Panc1 (cell line): Measurements from ENCODE around the gene KLHL3. TPM values are rescaled to one million over a fixed set of nuclear protein-coding genes. Genes with fewer than 3 reads are reported as not detected.

ENCODE experiments used
- ATAC-seq: fragments of 200-7000 bp; cut with Tn5 transposase; 2 replicates; pipeline ENCODE4 v1.9.1; 2020; ENCODE audit warnings: mild to moderate bottlenecking, moderate library complexity
- BruUV-seq: library from RNA; stranded (reverse); fragments of 400-500 nt; replicated peaks from 2 replicates; lab custom pipeline; 2021; lab: Mats Ljungman, UMichigan
- CTCF ChIA-PET: fragments of 300-600 bp; sonication (Branson Sonifier 250); formaldehyde crosslinking; loops from one replicate; lab custom pipeline; 2022; ENCODE audit warnings: antibody characterized with exemption; lab: Charles Lee
- POLR2A ChIA-PET: fragments of 300-600 bp; sonication (Branson Sonifier 250); formaldehyde crosslinking; loops from one replicate; lab custom pipeline; 2022; ENCODE audit warnings: antibody characterized with exemption; lab: Charles Lee
- DNase-seq: peaks from one replicate; pipeline ENCODE4 v3.0.0-alpha.2; 2010; ENCODE audit warnings: low read depth, low spot score
- H3K27ac ChIP-seq: 2 replicates; pipeline ENCODE4 v1.5.1; 2011; ENCODE audit warnings: mild to moderate bottlenecking, low read length, inconsistent platforms
- H3K27me3 ChIP-seq: fragments of 200-500 bp; sonication (Bioruptor generic); 2 replicates; pipeline ENCODE4 v1.6.0; 2014; ENCODE audit warnings: low read length, inconsistent platforms; ENCODE audit not compliant: control insufficient read depth, insufficient read depth
- H3K36me3 ChIP-seq: fragments of 200-500 bp; sonication (Bioruptor generic); 2 replicates; pipeline ENCODE4 v1.5.1; 2014; ENCODE audit warnings: inconsistent platforms, mild to moderate bottlenecking, low read length, moderate library complexity; ENCODE audit not compliant: control insufficient read depth, insufficient read depth
- H3K4me1 ChIP-seq: 2 replicates; pipeline ENCODE4 v1.5.1; 2011; ENCODE audit warnings: inconsistent platforms, mild to moderate bottlenecking, low read length, moderate library complexity; ENCODE audit not compliant: control insufficient read depth, insufficient read depth
- H3K4me3 ChIP-seq, 2 experiments: 2 replicates each; pipeline ENCODE4 v1.5.1; 2011 to 2012; ENCODE audit warnings: low read depth in 2 of 2, low read length in 2 of 2, mild to moderate bottlenecking in 2 of 2, inconsistent platforms in 1 of 2, moderate library complexity in 1 of 2
- H3K9me3 ChIP-seq: fragments of 200-500 bp; sonication (Bioruptor generic); 2 replicates; pipeline ENCODE4 v1.5.1; 2014; ENCODE audit warnings: low read depth, mild to moderate bottlenecking, inconsistent platforms, low read length, moderate library complexity; ENCODE audit not compliant: control insufficient read depth, insufficient read depth
- POLR2AphosphoS5 ChIP-seq: IDR thresholded peaks from 2 replicates; pipeline ENCODE4 v1.6.1; 2012; ENCODE audit warnings: mild to moderate bottlenecking, low read depth, low read length, moderate library complexity
- REST ChIP-seq, 2 experiments: IDR thresholded peaks; 2 replicates each; pipeline ENCODE4 v1.6.1; 2011 to 2012; ENCODE audit warnings: low read depth in 2 of 2, control low read depth in 1 of 2, low read length in 1 of 2, mild to moderate bottlenecking in 1 of 2, moderate library complexity in 1 of 2; ENCODE audit not compliant: insufficient read depth in 1 of 2
- SIN3A ChIP-seq: IDR thresholded peaks from 2 replicates; pipeline ENCODE4 v1.6.1; 2012; ENCODE audit warnings: low read depth, mild to moderate bottlenecking, low read length, moderate library complexity, borderline replicate concordance; ENCODE audit not compliant: insufficient read depth
- TCF7L2 ChIP-seq: IDR thresholded peaks from 2 replicates; pipeline ENCODE4 v1.6.1; 2011; ENCODE audit warnings: mild to moderate bottlenecking, low read depth, low read length, inconsistent platforms
- in situ Hi-C: cut with HindIII; loops from 2 replicates; pipeline ENCODE4 v1.10.0; 2016; ENCODE audit warnings: low sequenced_read_pairs, low pct_unique_long_range_greater_than_20kb
- intact Hi-C: fragments of 100-400 bp; cut with micrococcal nuclease; formaldehyde crosslinking; loops from one replicate; pipeline ENCODE4 v1.10.0; 2022; ENCODE audit not compliant: unreplicated experiment
- total RNA-seq: library from RNA; stranded (reverse); gene quantifications from one replicate; pipeline ENCODE4 v1.2.1, GENCODE V29; 2021; ENCODE audit not compliant: unreplicated experiment
- TF ChIP-seq, protein P1 (sequence below): fragments of 450-650 bp; IDR thresholded peaks from 2 replicates; pipeline ENCODE4 v1.5.1; 2017; ENCODE audit warnings: mild to moderate bottlenecking

KLHL3 gene
- total RNA-seq, 1 experiment from 2014 or later: 1.9 TPM

DNA sequence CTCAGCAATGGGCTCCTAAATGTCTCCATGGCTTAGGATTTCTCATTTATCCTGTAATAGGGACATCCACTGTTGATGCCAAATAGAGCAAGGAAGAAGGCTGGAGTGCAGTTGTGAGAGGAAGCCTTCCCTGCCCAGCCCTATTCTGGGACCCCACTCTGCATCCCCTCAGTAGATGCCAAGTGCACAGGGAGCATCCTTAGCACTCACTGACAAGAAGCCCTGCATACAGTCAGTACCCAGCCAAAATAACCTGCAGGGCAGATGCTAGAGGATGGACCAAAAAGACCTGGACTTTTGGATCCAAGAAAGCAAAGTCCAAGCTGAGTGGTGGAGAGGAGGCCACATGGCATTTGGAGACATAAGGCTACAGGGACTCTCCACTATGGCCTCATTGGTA lies 123.3 kb downstream of the KLHL3 start:
- no peak for ATAC-seq
- H3K4me1 ChIP-seq: no peaks in the 10 kb centered on the region
- CTCF ChIA-PET: no interaction called here
- TF ChIP-seq TCF7L2: no peak
- no peak for TF ChIP-seq SIN3A
- TF ChIP-seq POLR2AphosphoS5: no peak
- TF ChIP-seq, protein P1, sequence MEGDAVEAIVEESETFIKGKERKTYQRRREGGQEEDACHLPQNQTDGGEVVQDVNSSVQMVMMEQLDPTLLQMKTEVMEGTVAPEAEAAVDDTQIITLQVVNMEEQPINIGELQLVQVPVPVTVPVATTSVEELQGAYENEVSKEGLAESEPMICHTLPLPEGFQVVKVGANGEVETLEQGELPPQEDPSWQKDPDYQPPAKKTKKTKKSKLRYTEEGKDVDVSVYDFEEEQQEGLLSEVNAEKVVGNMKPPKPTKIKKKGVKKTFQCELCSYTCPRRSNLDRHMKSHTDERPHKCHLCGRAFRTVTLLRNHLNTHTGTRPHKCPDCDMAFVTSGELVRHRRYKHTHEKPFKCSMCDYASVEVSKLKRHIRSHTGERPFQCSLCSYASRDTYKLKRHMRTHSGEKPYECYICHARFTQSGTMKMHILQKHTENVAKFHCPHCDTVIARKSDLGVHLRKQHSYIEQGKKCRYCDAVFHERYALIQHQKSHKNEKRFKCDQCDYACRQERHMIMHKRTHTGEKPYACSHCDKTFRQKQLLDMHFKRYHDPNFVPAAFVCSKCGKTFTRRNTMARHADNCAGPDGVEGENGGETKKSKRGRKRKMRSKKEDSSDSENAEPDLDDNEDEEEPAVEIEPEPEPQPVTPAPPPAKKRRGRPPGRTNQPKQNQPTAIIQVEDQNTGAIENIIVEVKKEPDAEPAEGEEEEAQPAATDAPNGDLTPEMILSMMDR: no peak
- no peak for TF ChIP-seq REST (IDR thresholded peaks at IDR 0.05; ENCODE audit: insufficient read depth in 1 of 2, low read depth in 2 of 2, low read length in 1 of 2)
- POLR2A ChIA-PET: no interaction called here
- no peak for DNase-seq
- no peaks in the 10 kb centered on the region for H3K36me3 ChIP-seq
- peaks cover 2% of the 10 kb centered on the region; the same call in 1 of the 2 replicates for H3K27me3 ChIP-seq
- no peak overlapping the region for H3K27ac ChIP-seq
- H3K4me3 ChIP-seq: no peak overlapping the region
- no TSS peak for BruUV-seq
- in situ Hi-C loops (no loop called here), intact Hi-C loops (no loop called here)
- no peaks in the 10 kb centered on the region for H3K9me3 ChIP-seq

DNA sequence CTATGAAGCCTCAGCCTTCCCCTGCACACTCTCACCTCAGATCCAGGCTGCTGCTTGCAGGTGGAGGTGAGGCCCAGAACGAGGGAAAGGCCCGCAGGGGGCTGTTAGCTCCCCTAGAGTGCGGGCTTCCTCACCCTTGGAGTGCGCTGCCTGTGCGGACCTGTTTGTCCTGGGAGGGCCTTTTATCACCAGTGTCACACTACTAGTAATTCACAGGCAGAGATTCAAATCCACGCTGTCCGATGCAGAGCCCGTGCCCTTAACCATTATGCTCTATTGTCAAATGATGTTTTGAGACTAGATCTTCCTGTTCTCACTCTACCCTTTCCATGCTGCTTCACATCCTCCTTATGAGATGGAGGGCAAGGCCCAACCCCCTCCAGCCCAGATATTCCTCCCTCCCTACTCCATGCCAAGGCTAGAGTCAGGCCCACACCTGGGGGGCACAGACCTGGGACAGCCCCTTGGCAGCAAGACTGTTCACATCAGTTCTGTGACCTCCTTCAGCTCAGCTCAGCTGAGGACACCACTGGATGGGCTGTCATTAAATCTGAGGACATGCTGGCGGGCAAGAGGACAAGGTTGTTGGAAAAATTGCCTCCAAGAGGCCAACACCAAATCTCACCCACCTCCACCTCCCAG lies 124.0 kb downstream of the KLHL3 start:
- ChIA-PET CTCF (no interaction called here), POLR2A (no interaction called here)
- H3K27me3 ChIP-seq: peaks cover 3% of the 10 kb centered on the region
- no peak for ATAC-seq
- no peak overlapping the region for H3K4me3 ChIP-seq
- no peaks in the 10 kb centered on the region for H3K9me3 ChIP-seq
- H3K27ac ChIP-seq: no peak overlapping the region
- in situ Hi-C loops (no loop called here), intact Hi-C loops (no loop called here)
- BruUV-seq: no TSS peak
- no peaks in the 10 kb centered on the region for H3K36me3 ChIP-seq
- no peaks in the 10 kb centered on the region for H3K4me1 ChIP-seq
- TF ChIP-seq TCF7L2 (no peak), POLR2AphosphoS5 (no peak), SIN3A (no peak), REST (IDR thresholded peaks at IDR 0.05; ENCODE audit: insufficient read depth in 1 of 2, low read depth in 2 of 2, low read length in 1 of 2) (no peak)
- TF ChIP-seq, protein P1: no peak
- no peak for DNase-seq
